H54 (cell line): ENCODE results near the gene CCDC142.
"Not testable (repeated sequence)": the region's sequence is repeated elsewhere in the genome, so short reads cannot be mapped to it uniquely, and the experiment has no call there.

Source experiments
- DNase-seq: peaks from one replicate; pipeline ENCODE4 v3.0.0; 2011; ENCODE audit warnings: low spot score, mixed read lengths; ENCODE audit not compliant: insufficient read length
- FAIRE-seq: peaks from 3 replicates; lab custom pipeline; 2011; peaks lifted over from hg19 to GRCh38; lab: Jason Lieb, UNC
- POLR2A ChIP-seq: IDR thresholded peaks from 2 replicates; pipeline ENCODE4 v1.6.1; 2011; ENCODE audit warnings: low read depth, mild to moderate bottlenecking, low read length

The CCDC142 gene

DNA sequence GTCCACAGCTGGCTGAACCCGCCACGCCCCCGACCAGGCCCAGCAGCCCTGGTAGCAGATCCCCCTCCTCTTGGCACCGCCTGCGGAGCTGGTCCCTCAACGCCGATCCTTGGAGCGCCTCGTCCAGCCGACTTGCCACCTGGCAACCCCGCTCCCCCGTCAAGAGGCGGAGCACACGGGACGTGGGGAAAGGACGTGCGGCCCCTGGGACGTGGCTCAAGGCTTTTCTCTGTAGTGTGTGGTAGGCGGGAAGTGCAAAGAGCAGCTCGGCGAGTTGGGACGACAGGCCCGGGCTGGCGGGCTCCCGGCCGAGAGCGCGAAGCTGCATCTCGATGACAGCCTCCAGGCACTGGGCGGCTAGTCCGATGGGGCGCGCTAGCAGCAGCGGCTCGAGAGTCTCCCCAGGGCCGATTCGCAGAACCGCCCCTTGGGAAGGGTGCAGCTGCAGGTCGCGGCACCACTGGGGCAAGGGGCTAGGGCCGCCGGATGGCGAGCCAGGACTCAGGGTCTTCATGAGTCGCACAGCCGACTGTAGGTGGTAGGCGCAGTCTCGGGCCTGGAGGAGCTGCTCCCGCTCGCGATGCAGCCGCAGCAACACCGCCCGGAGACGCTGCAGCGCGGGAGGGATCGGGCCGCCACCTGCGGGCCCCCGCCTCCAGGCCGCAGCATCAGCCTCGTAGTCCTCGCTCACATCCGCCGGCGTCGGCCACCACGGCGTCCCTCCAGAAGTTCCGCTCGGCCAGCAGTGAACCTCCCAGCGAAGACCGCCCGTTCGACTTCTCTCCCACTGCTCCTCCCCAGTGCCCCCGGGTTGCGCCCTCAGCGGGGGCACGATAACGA is 617 bp downstream of the CCDC142 start:
- FAIRE-seq: no peak
- no peak for TF ChIP-seq POLR2A
- DNase-seq: no peak

DNA sequence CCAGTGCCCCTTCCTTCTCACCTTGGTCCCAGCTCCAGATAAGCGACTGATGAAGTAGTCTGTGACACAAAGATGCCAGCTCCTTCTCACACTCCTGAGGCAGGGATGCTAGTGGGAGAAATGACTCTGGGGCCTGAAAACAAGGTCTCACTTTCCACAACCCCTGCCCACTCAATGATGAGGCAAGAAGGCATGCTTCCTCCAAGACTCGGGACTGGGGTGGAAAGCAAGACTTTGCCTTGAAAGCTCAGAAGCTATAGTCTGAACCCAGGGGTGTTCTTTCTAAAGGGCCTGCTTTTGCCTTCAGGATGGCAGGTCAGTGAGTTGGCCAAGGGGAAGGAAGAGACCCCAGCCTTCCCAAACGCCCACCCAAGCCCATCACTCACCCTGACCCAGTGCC is 1.4 kb downstream of the CCDC142 start:
- FAIRE-seq (no peak), DNase-seq (no peak)
- TF ChIP-seq POLR2A: no peak

DNA sequence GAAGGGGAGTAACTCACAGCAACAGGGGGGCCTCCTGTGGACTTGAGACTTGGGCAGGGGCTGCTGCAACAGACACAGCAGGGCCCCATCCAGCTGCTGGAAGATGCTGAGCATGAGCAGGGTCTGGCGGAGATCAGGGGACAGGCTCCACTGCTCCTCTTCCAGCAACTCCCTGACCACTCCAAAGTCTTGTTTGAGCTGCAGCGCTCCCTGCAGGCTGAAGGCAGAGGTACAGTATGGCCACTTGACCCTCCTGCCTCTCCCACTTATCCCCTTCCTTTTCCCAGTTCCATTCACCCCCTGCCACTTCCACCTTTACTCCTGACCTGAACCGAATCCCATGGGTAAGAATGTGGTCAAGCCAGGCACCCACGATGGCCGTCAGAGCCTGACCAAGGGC is 7.9 kb downstream of the CCDC142 start:
- DNase-seq: no peak
- TF ChIP-seq POLR2A: no peak
- no peak for FAIRE-seq

DNA sequence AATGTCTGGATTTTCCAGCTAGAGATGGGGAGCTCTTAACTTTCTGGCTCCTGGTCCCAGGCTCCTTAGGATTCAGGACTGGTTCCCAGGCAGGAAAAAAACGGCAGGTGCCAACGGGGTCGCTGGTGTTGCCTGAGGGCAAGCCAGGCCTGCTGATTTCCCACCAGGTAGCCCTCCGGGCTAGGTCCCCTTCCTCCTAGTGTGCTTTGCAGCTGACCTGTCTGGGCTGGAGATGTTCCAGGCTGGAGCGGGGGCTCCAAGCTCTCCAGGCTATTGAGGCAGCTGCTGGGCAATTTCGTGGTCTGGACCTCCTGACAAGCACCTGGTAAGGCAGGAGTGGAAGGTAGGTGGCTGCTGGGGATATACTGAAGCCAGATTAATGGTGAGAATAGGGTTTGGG is 8.3 kb downstream of the CCDC142 start:
- FAIRE-seq (no peak), DNase-seq (no peak)
- no peak for TF ChIP-seq POLR2A

DNA sequence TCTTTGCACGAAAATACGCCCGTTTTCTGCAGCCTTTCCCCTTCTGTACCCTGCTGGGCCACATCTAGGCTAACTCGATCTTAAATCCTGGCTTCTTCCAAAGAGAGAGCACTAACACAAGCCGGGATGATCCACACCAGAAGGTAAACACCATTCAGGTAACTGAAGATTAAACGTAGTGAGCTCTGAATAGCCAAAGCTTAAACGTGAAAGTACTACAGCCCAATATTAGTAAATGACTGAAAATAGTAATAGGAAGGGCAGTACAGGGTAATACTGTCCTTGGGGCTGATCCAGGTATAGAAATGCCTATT is 9.9 kb downstream of the CCDC142 start:
- TF ChIP-seq POLR2A: no peak
- FAIRE-seq (no peak), DNase-seq (no peak)

DNA sequence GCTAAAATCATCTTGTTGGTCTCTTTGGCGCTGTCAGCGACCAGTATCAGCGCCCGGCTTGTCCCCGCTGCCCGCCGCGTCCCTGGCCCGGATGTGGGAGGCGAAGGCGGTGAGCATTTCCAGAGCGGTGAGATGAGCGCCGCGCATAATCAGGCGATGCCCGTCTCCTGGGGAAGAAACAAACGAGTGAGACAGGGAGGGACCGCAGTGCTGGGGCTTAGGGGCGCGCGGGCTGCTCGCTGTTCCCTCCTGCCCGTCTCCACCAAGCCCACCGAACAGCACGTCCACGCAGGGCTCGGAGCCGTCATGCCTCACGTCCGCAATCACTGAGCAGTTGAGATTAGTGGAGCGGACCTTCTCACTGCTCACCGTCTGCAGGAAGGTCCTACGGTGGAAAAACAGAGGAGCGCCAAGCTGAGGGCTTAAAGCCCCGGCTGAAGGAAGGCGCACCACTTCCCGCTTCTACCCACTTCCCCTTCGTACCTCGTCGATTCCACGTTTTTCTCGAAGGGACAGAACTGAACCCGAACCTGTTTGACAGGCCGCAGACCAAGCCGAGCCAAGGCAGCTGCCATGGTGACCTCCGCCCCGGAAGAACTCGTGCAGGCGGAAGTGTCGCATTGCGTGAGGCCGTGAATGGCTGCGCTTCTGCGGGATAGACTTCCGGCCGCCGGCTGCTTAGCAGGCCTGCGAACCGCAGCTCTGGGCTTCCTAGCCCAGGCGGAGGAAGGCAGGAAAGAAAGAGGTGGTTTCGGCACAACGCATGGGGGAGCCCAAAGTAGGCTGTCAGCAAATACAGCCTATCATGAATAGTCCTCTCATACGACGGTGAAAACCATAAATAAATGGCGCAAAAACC is 10.5 kb downstream of the CCDC142 start, which contains the start of gene MRPL53:
Gene MRPL53, minus strand, starts transcription at position 595 of the 859 bp plus-strand sequence. Its CDS starts 20 bp downstream, at position 575.
- FAIRE-seq: peak; percentile 15
- peak; percentile 78 for TF ChIP-seq POLR2A

DNA sequence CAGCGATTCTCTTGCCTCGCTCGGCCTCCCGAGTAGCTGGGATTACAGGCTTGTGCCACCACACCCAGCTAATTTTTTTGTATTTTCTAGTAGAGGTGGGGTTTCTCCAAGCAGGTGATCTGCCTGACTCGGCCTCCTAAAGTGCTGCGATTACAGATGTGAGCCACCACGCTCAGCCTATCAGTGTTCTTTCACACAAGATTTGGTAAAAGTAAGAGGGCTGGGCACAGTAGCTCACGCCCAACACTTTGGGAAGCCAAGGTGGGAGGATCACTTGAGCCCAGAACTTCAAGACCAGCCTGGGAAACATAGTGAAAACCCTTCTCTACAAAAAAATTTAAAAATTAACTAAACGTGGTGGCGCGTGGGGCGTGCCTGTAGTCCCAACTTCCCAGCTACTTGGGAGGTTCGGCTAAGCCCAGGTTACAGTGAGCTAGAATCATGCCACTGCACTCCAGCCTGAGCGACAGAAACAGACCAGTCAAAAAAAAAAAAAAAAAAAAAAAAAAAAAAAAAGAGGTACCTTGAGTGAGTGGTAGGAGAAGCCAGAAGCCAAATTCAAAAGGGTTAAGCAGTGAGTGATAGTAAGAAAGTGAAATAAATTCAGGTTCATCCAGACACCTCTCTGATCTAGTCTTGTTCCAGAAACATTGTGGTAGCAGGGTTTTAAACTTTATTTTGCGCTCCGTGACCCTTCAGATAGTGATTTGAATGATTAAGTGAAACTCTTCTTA is 11.3 kb downstream of the CCDC142 start:
- DNase-seq: no peak
- no peak for TF ChIP-seq POLR2A
- no peak for FAIRE-seq

More for the DNA sequence above, 10.5 kb downstream of the CCDC142 start, which contains the start of gene MRPL53:
- peak; percentile 70 for DNase-seq

DNA sequence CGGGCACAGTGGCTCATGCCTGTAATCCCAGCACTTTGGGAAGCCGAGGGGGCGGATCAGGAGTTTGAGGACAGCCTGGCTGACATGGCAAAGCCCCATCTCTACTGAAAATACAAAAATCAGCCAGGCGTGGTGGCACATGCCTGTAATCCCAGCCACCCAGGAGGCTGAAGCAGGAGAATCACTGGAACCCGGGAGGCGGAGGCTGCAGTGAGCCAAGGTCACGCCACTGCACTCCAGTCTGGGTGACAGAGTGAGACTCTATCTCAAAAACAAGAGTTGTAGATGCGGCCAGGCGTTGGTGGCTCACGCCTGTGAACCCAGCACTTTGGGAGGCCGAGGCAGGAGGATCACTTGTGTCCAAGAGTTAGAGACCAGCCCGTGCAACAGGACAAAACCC is 12.1 kb downstream of the CCDC142 start:
- DNase-seq, FAIRE-seq: not testable (repeated sequence)

DNA sequence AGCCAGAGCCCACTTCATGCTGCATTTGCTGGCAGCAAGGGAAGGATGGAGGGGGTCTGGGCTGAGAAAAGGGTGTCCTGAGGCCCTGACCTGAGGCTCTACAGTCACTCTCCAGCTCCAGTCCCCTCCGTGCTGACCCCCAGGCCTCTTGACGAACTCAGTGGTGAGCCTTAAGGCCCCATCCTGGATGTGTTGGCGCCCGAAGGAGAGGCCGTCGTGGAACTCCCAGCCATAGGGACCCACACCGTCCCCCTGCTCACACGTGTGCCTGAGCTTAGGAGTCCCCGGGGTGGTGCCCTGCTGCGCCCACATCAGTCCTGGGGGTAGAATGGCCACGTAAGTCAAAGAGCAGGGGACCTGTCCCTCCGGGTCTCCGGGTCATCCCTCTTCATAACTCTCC is 18.4 kb downstream of the CCDC142 start:
- no peak for FAIRE-seq

DNA sequence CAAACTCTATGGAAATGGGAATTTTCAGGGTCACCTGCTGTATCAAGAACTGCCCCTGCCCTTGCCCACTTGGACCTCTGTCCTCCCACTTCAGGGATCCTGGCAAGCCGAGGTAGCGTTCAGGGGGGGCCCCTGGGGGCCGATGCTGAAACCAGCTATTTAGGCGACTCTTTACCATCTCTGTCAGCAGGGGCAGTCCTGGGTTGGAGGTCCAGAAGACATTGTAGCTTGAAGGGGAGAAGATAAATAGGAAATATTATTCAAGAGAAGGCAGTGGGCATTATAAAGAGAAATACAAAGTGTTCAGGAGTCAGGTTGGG is 20.1 kb downstream of the CCDC142 start:
- FAIRE-seq (no peak), DNase-seq (no peak)
- TF ChIP-seq POLR2A: no peak

More for the DNA sequence above, 18.4 kb downstream of the CCDC142 start:
- no peak for DNase-seq
- TF ChIP-seq POLR2A: no peak

DNA sequence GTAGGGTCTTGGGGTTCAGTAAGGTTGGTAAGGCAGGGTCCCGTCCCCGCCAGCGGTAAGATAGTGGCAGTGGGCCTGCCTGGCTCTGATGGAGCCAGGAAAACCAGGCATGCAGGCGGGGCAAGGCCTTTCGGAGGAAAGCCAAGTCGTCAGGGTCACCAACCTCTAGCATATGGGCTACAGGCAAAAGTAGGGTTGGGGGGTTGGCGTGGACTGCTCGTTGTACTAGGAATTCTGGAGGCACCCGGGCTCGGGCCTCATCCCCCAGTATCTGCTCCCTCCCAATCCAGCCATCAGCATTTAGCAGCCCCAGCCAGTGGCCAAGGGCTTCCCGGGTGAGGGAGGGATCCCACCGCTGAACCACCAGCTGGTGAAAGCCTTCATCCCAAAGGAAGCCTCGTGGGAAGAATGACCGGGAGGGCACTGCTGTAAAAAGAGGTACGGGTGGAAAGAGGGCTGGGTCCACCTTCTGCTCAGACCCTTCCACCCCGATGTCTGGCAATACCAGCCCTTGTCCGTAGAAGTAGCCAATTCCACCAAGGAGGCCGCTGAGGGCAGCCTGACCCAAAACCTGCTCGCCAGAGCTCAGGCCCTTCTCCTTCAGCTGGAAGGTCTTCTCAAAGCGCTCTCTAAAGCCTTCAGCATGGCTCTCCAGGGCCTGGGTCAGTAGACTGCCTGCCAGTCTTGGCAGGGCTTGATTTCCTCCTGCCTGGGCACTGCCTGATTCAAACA is 20.6 kb downstream of the CCDC142 start:
- FAIRE-seq: no peak
- TF ChIP-seq POLR2A: no peak
- no peak for DNase-seq

DNA sequence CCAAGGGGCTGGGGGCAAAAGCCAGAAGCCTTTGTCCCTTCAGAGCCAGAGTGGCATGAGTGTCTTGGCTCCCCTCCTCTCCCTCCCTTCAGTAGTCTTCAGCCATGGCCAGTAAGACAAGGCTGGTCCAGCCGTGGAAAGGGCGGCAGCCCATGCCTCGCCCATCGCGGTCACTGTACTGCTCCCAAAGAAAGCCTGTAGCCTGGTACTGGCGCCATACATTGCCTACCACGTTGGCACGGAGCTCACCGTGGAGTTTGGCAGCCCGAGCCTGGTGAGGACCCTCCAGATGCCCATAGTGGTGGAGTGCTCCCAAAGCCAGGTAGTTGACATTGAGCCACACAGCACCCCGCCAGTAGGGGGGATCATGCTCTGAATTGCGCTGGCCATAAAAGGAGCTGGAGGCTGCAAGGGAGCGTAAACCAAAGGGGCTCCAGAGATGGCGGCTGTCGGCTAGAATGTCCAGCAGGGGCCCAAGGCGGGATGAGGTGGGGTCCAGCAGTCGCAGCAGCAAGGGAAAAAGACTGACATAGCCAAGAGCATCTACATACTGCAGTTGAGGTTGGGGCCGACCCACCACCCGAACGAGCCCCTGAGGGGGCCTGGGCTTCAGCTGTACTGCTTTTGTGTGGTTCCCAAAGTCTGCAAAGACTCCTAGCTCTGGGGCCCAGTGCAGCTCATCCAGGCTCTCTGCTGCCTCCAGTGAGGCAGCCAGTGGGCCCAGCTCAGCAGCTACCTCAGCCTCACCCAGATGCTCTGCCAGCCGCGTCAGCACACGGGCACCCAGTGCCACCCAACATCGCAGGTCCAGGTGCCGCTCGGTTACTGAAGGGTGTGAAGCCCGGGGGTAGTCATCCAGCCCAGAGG is 21.4 kb downstream of the CCDC142 start:
- TF ChIP-seq POLR2A: no peak
- DNase-seq (no peak), FAIRE-seq (no peak)

DNA sequence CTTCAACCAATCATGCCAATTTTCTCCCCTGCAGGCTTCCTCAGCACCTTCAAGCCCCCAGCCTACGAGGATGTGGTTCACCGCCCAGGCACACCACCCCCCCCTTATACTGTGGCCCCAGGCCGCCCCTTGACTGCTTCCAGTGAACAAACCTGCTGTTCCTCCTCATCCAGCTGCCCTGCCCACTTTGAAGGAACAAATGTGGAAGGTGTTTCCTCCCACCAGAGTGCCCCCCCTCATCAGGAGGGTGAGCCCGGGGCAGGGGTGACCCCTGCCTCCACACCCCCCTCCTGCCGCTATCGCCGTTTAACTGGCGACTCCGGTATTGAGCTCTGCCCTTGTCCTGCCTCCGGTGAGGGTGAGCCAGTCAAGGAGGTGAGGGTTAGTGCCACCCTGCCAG is 22.6 kb downstream of the CCDC142 start:
- DNase-seq, FAIRE-seq: not testable (repeated sequence)

DNA sequence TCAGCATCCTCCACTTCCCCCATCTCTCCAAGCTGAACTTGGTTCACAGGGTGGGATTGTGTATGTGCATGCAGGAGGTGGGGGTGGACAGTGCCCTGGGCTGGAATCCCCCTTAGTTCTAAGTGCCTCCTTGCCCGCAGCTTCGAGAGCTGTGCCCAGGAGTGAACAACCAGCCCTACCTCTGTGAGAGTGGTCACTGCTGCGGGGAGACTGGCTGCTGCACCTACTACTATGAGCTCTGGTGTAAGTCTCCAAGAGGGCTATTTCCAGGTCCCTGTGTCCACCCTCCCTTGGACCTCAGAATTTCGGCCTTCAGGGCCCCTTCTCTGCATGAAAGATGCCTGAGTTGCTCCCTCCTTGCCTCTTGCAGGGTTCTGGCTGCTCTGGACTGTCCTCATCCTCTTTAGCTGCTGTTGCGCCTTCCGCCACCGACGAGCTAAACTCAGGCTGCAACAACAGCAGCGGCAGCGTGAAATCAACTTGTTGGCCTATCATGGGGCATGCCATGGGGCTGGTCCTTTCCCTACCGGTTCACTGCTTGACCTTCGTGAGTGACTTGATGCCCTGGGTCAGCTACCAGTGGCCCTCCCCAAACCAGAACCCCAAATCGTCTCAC is 23.2 kb downstream of the CCDC142 start:
- not testable (repeated sequence) for FAIRE-seq, DNase-seq
